ENCODE results near the gene NFX1.

The NFX1 gene

DNA sequence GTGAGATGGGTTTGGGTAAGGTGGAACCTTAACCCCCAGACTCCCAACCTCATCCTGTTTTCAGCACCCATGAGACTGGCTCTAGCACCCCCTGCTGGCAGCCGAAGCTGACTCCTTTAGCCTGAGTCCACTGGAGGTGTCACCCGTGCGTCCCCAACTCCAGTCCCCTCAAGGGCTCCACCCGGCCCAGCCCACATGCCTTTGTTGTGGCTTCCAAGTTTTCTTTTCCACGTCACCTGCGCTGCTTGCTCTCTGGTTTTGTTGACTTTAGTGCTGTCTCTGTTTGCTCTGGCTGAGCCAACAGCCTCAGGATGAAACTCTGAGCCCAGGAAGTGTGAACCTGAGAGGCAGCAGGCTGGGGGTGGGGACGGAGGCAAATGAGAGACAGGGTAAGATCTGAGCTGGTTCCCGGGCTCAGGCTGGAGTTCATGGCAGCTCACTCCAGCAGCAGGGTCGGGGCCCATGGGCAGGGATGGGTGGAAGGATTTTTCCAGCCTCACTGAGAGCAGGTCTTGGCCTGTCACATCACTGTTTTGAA lies 125.3 kb downstream of the NFX1 start (continued):
- TF ChIP-seq, protein P1, sequence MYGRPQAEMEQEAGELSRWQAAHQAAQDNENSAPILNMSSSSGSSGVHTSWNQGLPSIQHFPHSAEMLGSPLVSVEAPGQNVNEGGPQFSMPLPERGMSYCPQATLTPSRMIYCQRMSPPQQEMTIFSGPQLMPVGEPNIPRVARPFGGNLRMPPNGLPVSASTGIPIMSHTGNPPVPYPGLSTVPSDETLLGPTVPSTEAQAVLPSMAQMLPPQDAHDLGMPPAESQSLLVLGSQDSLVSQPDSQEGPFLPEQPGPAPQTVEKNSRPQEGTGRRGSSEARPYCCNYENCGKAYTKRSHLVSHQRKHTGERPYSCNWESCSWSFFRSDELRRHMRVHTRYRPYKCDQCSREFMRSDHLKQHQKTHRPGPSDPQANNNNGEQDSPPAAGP (tag by site-specific recombination; IDR thresholded peaks at IDR 0.05) = peak; percentile 98
- TF ChIP-seq, protein P2, sequence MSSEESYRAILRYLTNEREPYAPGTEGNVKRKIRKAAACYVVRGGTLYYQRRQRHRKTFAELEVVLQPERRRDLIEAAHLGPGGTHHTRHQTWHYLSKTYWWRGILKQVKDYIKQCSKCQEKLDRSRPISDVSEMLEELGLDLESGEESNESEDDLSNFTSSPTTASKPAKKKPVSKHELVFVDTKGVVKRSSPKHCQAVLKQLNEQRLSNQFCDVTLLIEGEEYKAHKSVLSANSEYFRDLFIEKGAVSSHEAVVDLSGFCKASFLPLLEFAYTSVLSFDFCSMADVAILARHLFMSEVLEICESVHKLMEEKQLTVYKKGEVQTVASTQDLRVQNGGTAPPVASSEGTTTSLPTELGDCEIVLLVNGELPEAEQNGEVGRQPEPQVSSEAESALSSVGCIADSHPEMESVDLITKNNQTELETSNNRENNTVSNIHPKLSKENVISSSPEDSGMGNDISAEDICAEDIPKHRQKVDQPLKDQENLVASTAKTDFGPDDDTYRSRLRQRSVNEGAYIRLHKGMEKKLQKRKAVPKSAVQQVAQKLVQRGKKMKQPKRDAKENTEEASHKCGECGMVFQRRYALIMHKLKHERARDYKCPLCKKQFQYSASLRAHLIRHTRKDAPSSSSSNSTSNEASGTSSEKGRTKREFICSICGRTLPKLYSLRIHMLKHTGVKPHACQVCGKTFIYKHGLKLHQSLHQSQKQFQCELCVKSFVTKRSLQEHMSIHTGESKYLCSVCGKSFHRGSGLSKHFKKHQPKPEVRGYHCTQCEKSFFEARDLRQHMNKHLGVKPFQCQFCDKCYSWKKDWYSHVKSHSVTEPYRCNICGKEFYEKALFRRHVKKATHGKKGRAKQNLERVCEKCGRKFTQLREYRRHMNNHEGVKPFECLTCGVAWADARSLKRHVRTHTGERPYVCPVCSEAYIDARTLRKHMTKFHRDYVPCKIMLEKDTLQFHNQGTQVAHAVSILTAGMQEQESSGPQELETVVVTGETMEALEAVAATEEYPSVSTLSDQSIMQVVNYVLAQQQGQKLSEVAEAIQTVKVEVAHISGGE (tag by site-specific recombination; conservative IDR thresholded peaks at IDR 0.05; ENCODE audit: low read depth) = peak; percentile 54; the same call in 1 of the 2 replicates
- TF ChIP-seq ZNF24 (tag by site-specific recombination; IDR thresholded peaks at IDR 0.05) (0 out of 2 replicates have a peak, but pooled peaks have one; percentile 49), KLF7 (tag by site-specific recombination; IDR thresholded peaks at IDR 0.05; ENCODE audit: borderline replicate concordance) (no peak), ZNF530 (tag by site-specific recombination; IDR thresholded peaks at IDR 0.05; ENCODE audit: low read depth) (no peak), ZNF654 (tag by site-specific recombination; IDR thresholded peaks at IDR 0.05; ENCODE audit: low read depth) (peak; percentile 28), SP3 (tag by site-specific recombination; IDR thresholded peaks at IDR 0.05) (peak; percentile 35; the same call in 1 of the 2 replicates), ZIC2 (tag by site-specific recombination; IDR thresholded peaks at IDR 0.05) (peak; percentile 77), OVOL3 (tag by site-specific recombination; IDR thresholded peaks at IDR 0.05) (no peak), ZXDB (tag by site-specific recombination; IDR thresholded peaks at IDR 0.05) (0 out of 2 replicates have a peak, but pooled peaks have one; percentile 27), RBAK (tag by site-specific recombination; IDR thresholded peaks at IDR 0.05) (no peak), ZBTB8A (tag by site-specific recombination; IDR thresholded peaks at IDR 0.05) (no peak), ZFHX2 (tag by site-specific recombination; conservative IDR thresholded peaks at IDR 0.05) (peak; percentile 54; the same call in 1 of the 2 replicates), ZNF10 (tag by site-specific recombination; IDR thresholded peaks at IDR 0.05) (no peak)

DNA sequence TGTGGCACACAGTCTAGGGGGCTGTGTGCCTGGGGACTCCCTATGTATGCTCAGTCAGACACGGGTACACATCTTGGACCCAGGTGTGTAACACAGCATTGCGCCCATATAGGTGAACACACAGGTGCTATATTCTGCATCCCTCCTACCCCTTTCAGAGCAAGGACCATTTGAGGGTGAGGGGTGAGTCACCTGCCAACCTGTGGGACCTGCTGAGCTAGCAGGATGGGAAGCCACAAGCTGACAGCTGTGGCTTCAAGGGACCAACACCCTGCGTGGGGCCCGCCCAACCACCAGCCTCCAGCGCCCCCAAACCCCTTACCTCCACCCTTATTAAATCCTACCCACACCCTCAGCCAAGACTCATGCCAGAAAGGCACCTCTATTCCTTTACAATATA lies 126.7 kb downstream of the NFX1 start:
- Histone ChIP-seq H3K27ac (ENCODE audit: extremely low read depth, low read depth, low read length) (no peak overlapping the region), H3K4me3 (ENCODE audit: low read depth, low read length) (no peak overlapping the region), H3K4me1 (ENCODE audit: control insufficient read depth, insufficient read depth, low read length) (0 out of 2 replicates have a peak, but pooled peaks cover 3% of the 10 kb centered on the region), H3K36me3 (ENCODE audit: control insufficient read depth in 2 of 2, insufficient read depth in 1 of 2, low read length in 2 of 2) (no peaks in the 10 kb centered on the region), H3K9me3 (ENCODE audit: control insufficient read depth, insufficient read depth, low read depth, low read length) (no peaks in the 10 kb centered on the region)
- CTCF ChIA-PET = interaction anchor here (0.7 to 6.4 kb wide), 7 partner anchors 10 to 63 kb away, joined by 3 to 51 read pairs (median 16); partner anchors contain the start of genes AQP3 and AQP7
- POLR2A ChIA-PET = no interaction called here
- TF ChIP-seq SCRT1 (tag by site-specific recombination; IDR thresholded peaks at IDR 0.05; ENCODE audit: borderline replicate concordance) = peak; percentile 80; the same call in 1 of the 2 replicates
- no peak for TF ChIP-seq ZBTB48 (tag by site-specific recombination; IDR thresholded peaks at IDR 0.05)
- peak; percentile 78 for TF ChIP-seq SCRT2 (tag by site-specific recombination; IDR thresholded peaks at IDR 0.05)

DNA sequence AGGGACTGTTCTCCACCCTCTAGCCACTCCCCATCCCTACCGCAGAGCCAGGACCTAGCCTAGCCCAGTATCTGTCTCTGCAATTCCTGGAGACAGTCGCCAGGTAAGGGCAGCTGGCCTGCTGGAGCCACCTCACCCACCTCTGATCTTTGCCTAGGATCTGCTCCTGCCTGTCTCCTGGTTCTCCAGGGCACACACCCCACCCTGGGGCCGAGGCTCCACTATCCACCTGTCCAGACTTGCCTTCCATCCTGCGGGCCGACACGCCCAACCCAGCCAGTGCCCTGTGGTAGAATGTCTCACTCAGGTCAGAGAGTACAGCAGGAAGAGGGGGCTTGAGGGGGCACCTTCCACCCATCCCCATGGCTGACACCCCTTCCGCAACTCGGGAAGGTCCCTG lies 127.8 kb downstream of the NFX1 start:
- H3K36me3 ChIP-seq (ENCODE audit: control insufficient read depth in 2 of 2, insufficient read depth in 1 of 2, low read length in 2 of 2) = no peaks in the 10 kb centered on the region
- H3K4me1 ChIP-seq (ENCODE audit: control insufficient read depth, insufficient read depth, low read length) = 0 out of 2 replicates have a peak, but pooled peaks cover 3% of the 10 kb centered on the region
- H3K27ac ChIP-seq (ENCODE audit: extremely low read depth, low read depth, low read length) = no peak overlapping the region
- no peak overlapping the region for H3K4me3 ChIP-seq (ENCODE audit: low read depth, low read length)
- no peaks in the 10 kb centered on the region for H3K9me3 ChIP-seq (ENCODE audit: control insufficient read depth, insufficient read depth, low read depth, low read length)
- peak; percentile 73 for TF ChIP-seq KLF1 (tag by site-specific recombination; IDR thresholded peaks at IDR 0.05)
- TF ChIP-seq ZNF654 (tag by site-specific recombination; IDR thresholded peaks at IDR 0.05; ENCODE audit: low read depth) = no peak
- TF ChIP-seq ZBTB17 (tag by site-specific recombination; IDR thresholded peaks at IDR 0.05) = no peak
- POLR2A ChIA-PET = no interaction called here
- CTCF ChIA-PET = interaction anchor here (2.5 to 6.4 kb wide), 3 partner anchors 31 to 48 kb away, joined by 8 to 47 read pairs (median 20); partner anchors contain the start of gene AQP3
